ENCODE results near the gene DEDD2. TPM values are rescaled to one million over a fixed set of nuclear protein-coding genes. Genes with fewer than 3 reads are reported as not detected.

DEDD2 gene
- total RNA-seq, 1 experiment from 2014 or later, result 32.7 TPM

DNA sequence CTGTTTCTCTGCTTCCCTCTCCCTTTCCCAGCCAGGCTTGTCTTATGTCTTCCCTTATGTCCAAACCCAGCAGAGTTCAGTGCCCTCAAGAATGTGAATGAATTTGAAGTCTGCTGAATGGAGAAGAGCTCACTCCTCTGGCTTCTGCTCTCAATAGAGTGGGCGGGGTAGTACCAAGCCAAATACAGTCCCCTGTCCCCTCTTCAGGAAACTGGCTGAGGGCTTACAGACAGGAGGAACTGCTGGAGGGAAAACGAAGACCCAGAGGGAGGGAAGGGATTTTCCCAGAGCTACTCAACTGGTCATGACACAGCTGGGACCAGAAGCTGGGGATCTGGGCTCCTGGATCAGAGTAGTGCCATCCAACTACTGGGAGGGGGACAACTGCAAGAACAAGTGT, 52.3 kb downstream of the DEDD2 start:
- intact Hi-C loops (cut with micrococcal nuclease), result no loop called here
- POLR2A ChIA-PET, result interaction anchor here (0.6 to 1.2 kb wide), 2 partner anchors 15 to 98 kb away, joined by 4 to 11 read pairs; no protein-coding TSS in a partner anchor
- Histone ChIP-seq H3K4me2 (ENCODE audit: low read length) (no peak overlapping the region), H3K79me2 (ENCODE audit: insufficient read depth, low read length) (no peaks in the 10 kb centered on the region), H3K4me3 (replicated peaks in 1 of 2; ENCODE audit: low read depth in 1 of 2, low read length in 2 of 2) (no peak overlapping the region), H2AFZ (ENCODE audit: low read depth, low read length, poor library complexity, severe bottlenecking) (no peak overlapping the region), H3K36me3 (ENCODE audit: control insufficient read depth in 1 of 2, insufficient read depth in 2 of 2, low read length in 2 of 2) (no peaks in the 10 kb centered on the region), H3K4me1 (ENCODE audit: control insufficient read depth in 1 of 2, insufficient read depth in 2 of 2, low read length in 2 of 2) (0 out of 4 replicates have a peak, but pooled peaks cover 0 to 3% of the 10 kb centered on the region in 2 experiments), H3K9ac (ENCODE audit: low read length) (no peak overlapping the region), H4K20me1 (ENCODE audit: insufficient read depth) (no peaks in the 10 kb centered on the region), H3K27ac (ENCODE audit: low read depth, low read length) (no peak overlapping the region), H3K9me2 (ENCODE audit: insufficient read depth) (no peaks in the 10 kb centered on the region), H3K9me3 (ENCODE audit: control insufficient read depth in 1 of 2, insufficient read depth in 1 of 2, low read depth in 1 of 2, low read length in 2 of 2) (no peaks in the 10 kb centered on the region), H3K27me3 (ENCODE audit: insufficient read depth, low read length) (peaks cover 24% of the 10 kb centered on the region)
- no TSS peak for BruUV-seq (replicated peaks)
- RAD21 ChIA-PET (ENCODE audit: low non-redundant PET in 1 of 2, low total read pairs in 2 of 2, uncharacterized antibody in 2 of 2, unreplicated experiment in 2 of 2), result no interaction called here
- TF ChIP-seq, protein P1, sequence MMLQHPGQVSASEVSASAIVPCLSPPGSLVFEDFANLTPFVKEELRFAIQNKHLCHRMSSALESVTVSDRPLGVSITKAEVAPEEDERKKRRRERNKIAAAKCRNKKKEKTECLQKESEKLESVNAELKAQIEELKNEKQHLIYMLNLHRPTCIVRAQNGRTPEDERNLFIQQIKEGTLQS (IDR thresholded peaks at IDR 0.05), result no peak
- TF ChIP-seq CBX3 (IDR thresholded peaks at IDR 0.05; ENCODE audit: low read depth) (no peak), CEBPB (IDR thresholded peaks at IDR 0.05; ENCODE audit: low read depth) (no peak), POLR2AphosphoS5 (IDR thresholded peaks at IDR 0.05; ENCODE audit: low read depth, low read length) (no peak), EZH2 (IDR thresholded peaks at IDR 0.05) (no peak), ZFX (IDR thresholded peaks at IDR 0.05) (no peak), JUND (IDR thresholded peaks at IDR 0.05) (no peak), EZH2phosphoT487 (IDR thresholded peaks at IDR 0.05; ENCODE audit: borderline replicate concordance) (no peak)
- TF ChIP-seq, protein P2, sequence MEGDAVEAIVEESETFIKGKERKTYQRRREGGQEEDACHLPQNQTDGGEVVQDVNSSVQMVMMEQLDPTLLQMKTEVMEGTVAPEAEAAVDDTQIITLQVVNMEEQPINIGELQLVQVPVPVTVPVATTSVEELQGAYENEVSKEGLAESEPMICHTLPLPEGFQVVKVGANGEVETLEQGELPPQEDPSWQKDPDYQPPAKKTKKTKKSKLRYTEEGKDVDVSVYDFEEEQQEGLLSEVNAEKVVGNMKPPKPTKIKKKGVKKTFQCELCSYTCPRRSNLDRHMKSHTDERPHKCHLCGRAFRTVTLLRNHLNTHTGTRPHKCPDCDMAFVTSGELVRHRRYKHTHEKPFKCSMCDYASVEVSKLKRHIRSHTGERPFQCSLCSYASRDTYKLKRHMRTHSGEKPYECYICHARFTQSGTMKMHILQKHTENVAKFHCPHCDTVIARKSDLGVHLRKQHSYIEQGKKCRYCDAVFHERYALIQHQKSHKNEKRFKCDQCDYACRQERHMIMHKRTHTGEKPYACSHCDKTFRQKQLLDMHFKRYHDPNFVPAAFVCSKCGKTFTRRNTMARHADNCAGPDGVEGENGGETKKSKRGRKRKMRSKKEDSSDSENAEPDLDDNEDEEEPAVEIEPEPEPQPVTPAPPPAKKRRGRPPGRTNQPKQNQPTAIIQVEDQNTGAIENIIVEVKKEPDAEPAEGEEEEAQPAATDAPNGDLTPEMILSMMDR (IDR thresholded peaks at IDR 0.05 in 2 of 3, conservative IDR thresholded peaks at IDR 0.05 in 1 of 3; ENCODE audit: borderline replicate concordance in 1 of 3, insufficient read depth in 1 of 3, low read depth in 2 of 3, low read length in 2 of 3), result no peak
- TF ChIP-seq, protein P3, sequence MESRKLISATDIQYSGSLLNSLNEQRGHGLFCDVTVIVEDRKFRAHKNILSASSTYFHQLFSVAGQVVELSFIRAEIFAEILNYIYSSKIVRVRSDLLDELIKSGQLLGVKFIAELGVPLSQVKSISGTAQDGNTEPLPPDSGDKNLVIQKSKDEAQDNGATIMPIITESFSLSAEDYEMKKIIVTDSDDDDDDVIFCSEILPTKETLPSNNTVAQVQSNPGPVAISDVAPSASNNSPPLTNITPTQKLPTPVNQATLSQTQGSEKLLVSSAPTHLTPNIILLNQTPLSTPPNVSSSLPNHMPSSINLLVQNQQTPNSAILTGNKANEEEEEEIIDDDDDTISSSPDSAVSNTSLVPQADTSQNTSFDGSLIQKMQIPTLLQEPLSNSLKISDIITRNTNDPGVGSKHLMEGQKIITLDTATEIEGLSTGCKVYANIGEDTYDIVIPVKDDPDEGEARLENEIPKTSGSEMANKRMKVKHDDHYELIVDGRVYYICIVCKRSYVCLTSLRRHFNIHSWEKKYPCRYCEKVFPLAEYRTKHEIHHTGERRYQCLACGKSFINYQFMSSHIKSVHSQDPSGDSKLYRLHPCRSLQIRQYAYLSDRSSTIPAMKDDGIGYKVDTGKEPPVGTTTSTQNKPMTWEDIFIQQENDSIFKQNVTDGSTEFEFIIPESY (IDR thresholded peaks at IDR 0.05; ENCODE audit: extremely low read depth, insufficient replicate concordance, low read length), result no peak
- TF ChIP-seq, protein P4, sequence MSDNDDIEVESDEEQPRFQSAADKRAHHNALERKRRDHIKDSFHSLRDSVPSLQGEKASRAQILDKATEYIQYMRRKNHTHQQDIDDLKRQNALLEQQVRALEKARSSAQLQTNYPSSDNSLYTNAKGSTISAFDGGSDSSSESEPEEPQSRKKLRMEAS (IDR thresholded peaks at IDR 0.05), result no peak
- CTCF ChIA-PET, result no interaction called here
- DNase-seq (ENCODE audit: low read depth, low spot score) (no peak), ATAC-seq (no peak)
